Germinal center (tissue), 1 donor: ENCODE results near the gene GABRB3.

Experiments used
- DNase-seq: peaks from one replicate; pipeline ENCODE4 v3.0.0; 2012; ENCODE audit warnings: mixed read lengths, low spot score

GABRB3 gene

GRCh38 chr15:26630857-26631256 lies 142.0 kb downstream of the GABRB3 start:
- no peak for DNase-seq

- DNase-seq: no peak
Observed at GRCh38 chr15:26628879-26629529, 143.9 kb downstream of the GABRB3 start.

GRCh38 chr15:26628071-26628470 lies 144.8 kb downstream of the GABRB3 start:
- no peak for DNase-seq

GRCh38 chr15:26624128-26624527 lies 148.7 kb downstream of the GABRB3 start:
- DNase-seq: no peak

GRCh38 chr15:26623071-26623470 lies 149.8 kb downstream of the GABRB3 start:
- DNase-seq: no peak

- DNase-seq: no peak
Observed at GRCh38 chr15:26621816-26622215, 151.1 kb downstream of the GABRB3 start.

GRCh38 chr15:26620528-26621458 lies 152.1 kb downstream of the GABRB3 start:
- DNase-seq: no peak

GRCh38 chr15:26615927-26616302 lies 157.0 kb downstream of the GABRB3 start:
- no peak for DNase-seq

- DNase-seq: no peak
Observed at GRCh38 chr15:26615188-26615926, 157.5 kb downstream of the GABRB3 start.

- DNase-seq: no peak
Observed at GRCh38 chr15:26614734-26615133, 158.1 kb downstream of the GABRB3 start.

- no peak for DNase-seq
Observed at GRCh38 chr15:26598704-26599103, 174.2 kb downstream of the GABRB3 start.

- no peak for DNase-seq
Observed at GRCh38 chr15:26595611-26596010, 177.3 kb downstream of the GABRB3 start.

GRCh38 chr15:26590676-26591075 lies 182.2 kb downstream of the GABRB3 start:
- DNase-seq: no peak

GRCh38 chr15:26582840-26583239 lies 190.0 kb downstream of the GABRB3 start:
- DNase-seq: no peak

GRCh38 chr15:26580943-26581342 lies 191.9 kb downstream of the GABRB3 start:
- DNase-seq: no peak

- DNase-seq: no peak
Observed at GRCh38 chr15:26572602-26573350, 200.1 kb downstream of the GABRB3 start.

GRCh38 chr15:26571346-26571745 lies 201.5 kb downstream of the GABRB3 start:
- no peak for DNase-seq

- no peak for DNase-seq
Observed at GRCh38 chr15:26565542-26565941, 207.3 kb downstream of the GABRB3 start.

- DNase-seq: no peak
Observed at GRCh38 chr15:26564361-26564760, 208.5 kb downstream of the GABRB3 start.

- DNase-seq: no peak
Observed at GRCh38 chr15:26562336-26562735, 210.5 kb downstream of the GABRB3 start.

- DNase-seq: no peak
Observed at GRCh38 chr15:26561896-26562295, 211.0 kb downstream of the GABRB3 start.

- DNase-seq: no peak
Observed at GRCh38 chr15:26561130-26561529, 211.7 kb downstream of the GABRB3 start.
